ENCODE measurements around the gene LRBA.
"Not testable (repeated sequence)": the region's sequence is repeated elsewhere in the genome, so short reads cannot be mapped to it uniquely, and the experiment has no call there.

Gene LRBA

GRCh38 chr4:151015459-151016347 is 619 bp upstream of the LRBA start:
- DNase-seq (ENCODE audit: low spot score), result peak; percentile 75

- DNase-seq (ENCODE audit: low spot score), result no peak
Observed at GRCh38 chr4:151013944-151014343, 1.1 kb downstream of the LRBA start.

- DNase-seq (ENCODE audit: low spot score), result no peak
Observed at GRCh38 chr4:151013491-151013890, 1.6 kb downstream of the LRBA start.

- no peak for DNase-seq (ENCODE audit: low spot score)
Observed at GRCh38 chr4:151012820-151013219, 2.3 kb downstream of the LRBA start.

DNA sequence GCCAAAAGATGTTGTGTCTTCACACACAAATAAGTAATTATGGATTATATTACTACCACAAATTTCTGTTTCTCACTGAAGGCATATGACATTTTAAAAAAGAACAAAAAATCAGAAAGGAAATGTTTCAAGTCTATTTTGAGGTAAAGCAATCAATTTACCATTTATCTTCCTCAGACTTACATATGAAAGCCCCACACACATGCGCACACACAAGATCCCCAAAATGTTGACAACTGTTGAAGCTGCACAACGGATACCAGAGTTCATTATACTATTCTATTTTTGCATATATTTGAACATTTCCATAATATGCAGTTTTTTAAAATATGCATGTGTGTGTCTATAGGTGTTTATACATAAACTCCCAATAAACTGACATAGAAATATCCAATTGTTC is 2.7 kb downstream of the LRBA start:
- DNase-seq (ENCODE audit: low spot score), result no peak

DNA sequence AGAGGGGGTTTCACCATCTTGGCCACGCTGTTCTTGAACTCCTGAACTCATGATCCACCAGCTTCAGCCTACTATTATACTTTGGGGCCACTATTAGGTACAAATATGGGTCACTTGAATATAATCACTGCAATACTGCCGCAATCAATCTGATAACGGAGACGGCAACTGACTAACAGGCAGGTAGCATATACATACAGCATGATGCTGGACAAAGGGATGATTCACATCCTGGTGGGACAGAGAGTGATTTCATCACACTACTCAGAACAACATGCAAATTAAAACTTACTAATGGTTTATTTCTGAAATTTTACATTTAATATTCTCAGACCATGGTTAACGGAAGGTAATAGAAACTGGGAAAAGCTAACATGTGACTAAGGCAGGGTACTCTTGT is 10.9 kb downstream of the LRBA start:
- no peak for DNase-seq (ENCODE audit: low spot score)

GRCh38 chr4:151000747-151001429 is 14.2 kb downstream of the LRBA start:
- DNase-seq (ENCODE audit: low spot score), result no peak

- no peak for DNase-seq (ENCODE audit: low spot score)
Observed at GRCh38 chr4:150999086-150999485, 16.0 kb downstream of the LRBA start.

DNA sequence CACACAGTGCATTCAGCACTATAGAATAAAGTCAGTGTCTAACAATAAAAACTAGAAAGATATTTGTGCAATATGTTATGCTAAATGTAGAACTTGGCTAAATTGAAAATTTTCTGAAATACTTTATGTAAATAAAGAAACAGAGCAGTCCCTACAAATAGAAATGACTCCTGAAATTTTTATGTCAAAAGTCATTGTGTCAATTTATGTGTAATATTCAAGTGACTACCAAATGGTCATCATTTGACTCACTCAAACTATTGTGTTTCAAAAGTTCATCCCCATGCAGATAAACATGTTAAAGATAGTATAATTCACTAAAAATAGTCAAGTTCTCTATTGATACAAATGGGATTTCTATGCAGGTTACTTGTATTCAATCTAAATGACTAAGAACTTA is 17.9 kb downstream of the LRBA start:
- no peak for DNase-seq (ENCODE audit: low spot score)

GRCh38 chr4:150994721-150995120 is 20.4 kb downstream of the LRBA start:
- no peak for DNase-seq (ENCODE audit: low spot score)

GRCh38 chr4:150993577-150993976 is 21.5 kb downstream of the LRBA start:
- DNase-seq (ENCODE audit: low spot score), result not testable (repeated sequence)

DNA sequence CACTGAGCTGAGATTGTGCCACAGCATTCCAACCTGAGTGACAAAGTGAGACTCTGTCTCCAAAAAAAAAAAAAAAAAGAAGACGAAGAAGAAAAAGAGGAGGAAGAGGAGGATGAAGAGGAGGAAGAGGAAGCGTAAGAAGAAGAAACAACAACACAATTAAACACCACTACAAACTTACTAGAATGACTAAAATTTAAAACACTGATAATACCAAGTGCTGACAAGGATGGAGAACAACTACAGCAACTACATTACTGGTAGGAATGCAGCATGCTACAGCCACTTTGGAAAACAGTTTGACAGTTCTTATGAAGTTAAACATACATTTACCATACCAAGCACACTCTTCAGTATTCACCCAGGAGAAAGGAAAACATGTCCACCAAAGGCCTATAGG is 24.1 kb downstream of the LRBA start:
- no peak for DNase-seq (ENCODE audit: low spot score)

DNA sequence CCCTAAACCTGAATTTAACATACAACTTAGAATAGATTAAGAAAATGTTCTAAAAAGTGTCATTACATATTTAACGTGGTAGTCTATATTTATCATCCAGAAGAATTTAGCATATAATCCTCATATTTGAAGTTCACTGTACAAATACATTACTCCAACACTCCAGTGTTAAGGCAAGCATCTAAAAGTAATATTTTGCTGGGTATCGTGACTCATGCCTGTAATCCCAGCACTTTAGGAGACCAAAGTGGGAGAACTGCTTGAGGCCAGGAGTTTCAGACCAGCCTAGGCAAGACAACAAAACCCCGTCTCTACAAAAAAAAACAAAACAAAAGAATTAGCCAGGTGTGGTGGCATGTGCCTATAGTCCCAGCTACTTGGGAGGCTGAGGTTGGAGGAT is 24.8 kb downstream of the LRBA start:
- DNase-seq (ENCODE audit: low spot score), result no peak

DNA sequence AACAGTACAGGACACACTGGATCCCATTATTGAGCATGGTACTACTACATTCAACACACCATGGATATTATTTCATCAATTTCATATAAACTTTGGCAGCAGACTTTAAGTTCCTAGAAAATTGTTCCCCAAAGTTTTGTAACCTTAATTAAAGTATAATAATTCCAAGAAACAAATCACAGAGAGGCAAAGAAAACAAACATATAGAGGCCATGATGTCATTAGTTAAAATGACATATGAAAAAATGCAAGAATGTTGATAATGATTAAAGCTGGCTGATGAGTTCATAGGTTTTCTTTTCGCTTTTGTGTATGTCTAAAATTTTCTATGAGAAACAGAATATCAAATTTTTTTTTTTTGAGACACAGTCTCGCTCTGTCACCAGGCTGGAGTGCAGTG is 26.8 kb downstream of the LRBA start:
- DNase-seq (ENCODE audit: low spot score), result no peak

- DNase-seq (ENCODE audit: low spot score), result no peak
Observed at GRCh38 chr4:150987204-150987603, 27.9 kb downstream of the LRBA start.

GRCh38 chr4:150986085-150986484 is 29.0 kb downstream of the LRBA start:
- no peak for DNase-seq (ENCODE audit: low spot score)

GRCh38 chr4:150983851-150984250 is 31.2 kb downstream of the LRBA start:
- DNase-seq (ENCODE audit: low spot score), result no peak

DNA sequence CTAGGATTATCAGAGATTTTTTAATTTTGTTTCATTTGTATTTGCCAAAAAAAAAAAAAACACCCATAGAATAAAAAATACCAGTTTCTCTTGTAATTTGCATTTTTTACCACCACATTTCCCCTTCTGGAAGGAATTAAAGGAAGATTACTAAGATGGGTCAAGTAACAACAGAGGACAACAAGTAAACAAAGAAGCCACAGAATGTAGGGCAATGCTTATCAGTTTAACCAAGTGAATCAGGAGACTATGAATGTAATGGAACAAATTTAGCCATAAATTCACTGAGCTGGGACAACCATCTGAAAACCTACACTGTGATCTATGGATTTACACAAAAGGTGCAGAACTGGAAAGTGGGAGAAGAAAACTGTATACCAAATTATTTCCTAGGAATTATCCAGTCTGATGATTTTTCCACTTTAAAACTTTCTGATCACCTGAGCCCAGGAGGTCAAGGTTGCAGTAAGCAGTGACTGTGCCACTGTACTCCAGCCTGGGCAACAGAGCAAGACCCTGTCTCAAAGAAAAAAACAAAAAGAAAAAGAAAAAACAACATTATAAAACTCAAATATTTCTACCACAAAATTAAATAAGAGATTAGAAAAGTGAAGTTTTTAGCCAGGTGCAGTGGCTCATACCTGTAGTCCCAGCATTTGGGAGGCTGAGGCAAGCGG is 32.4 kb downstream of the LRBA start:
- DNase-seq (ENCODE audit: low spot score), result no peak

DNA sequence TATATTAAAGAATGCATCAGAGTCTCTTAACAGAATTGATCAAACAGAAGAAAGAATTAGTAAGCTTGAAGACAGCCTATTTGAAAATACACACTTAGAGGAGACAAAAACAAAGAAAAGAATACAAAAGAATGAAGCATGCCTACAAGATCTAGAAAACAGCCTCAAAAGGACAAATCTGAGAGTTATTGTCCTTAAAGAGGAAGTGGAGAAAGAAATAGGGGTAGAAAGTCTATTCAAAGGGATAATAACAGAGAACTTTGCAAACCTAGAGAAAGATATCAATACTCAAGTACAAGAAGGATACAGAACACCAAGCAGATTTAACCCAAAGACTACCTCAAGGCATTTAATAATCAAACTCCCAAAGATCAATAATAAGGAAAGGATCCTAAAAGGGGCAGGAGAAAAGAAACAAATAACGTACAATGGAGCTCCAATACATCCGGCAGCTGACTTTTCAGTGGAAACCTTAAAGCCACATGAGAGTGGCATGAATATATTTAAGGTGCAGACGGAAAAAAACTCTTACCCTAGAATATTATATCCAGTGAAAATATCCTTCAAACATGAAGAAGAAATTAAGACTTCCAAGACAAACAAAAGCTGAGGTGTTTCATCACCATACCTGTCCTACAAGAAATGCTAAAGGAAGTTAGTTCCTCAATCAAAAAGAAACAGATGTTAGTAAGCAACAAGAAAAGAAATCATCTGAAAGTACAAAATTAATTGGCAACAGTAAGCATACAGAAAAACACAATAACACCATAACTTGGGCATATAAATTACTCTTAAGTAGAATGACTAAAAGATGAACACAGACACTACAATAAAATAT is 36.1 kb downstream of the LRBA start:
- no peak for DNase-seq (ENCODE audit: low spot score)

- DNase-seq (ENCODE audit: low spot score), result no peak
Observed at GRCh38 chr4:150976478-150977118, 38.5 kb downstream of the LRBA start.

- DNase-seq (ENCODE audit: low spot score), result no peak
Observed at GRCh38 chr4:150974750-150975149, 40.3 kb downstream of the LRBA start.

DNA sequence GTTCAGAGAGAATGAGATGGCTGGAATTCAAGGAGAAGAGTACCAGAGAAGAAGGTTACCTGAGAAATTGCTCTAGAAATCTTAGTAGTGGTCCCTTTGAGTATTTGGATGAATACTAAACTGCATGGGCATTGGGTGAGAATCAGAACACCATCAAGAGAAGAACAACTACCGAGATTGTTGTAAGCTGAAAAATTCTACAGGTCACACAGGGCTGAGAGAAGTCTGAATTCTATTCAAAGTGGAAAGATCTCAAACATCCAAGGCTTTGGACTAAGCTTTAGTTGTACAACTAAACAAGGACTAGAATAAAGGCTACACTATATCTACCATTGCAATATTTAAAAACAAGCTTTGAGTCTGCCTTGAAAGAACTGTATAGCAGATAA is 40.8 kb downstream of the LRBA start:
- DNase-seq (ENCODE audit: low spot score), result no peak
